GM19455 (cell line): Measurements from ENCODE around the gene PCSK6.

Source experiments
- ATAC-seq: cut with Tn5 transposase; IDR thresholded peaks from one replicate; pipeline ENCODE4 v1.9.1; 2021; ENCODE audit not compliant: unreplicated experiment

PCSK6 gene

GRCh38 chr15:101314336-101315125, 175.0 kb downstream of the PCSK6 start:
- no peak for ATAC-seq

DNA sequence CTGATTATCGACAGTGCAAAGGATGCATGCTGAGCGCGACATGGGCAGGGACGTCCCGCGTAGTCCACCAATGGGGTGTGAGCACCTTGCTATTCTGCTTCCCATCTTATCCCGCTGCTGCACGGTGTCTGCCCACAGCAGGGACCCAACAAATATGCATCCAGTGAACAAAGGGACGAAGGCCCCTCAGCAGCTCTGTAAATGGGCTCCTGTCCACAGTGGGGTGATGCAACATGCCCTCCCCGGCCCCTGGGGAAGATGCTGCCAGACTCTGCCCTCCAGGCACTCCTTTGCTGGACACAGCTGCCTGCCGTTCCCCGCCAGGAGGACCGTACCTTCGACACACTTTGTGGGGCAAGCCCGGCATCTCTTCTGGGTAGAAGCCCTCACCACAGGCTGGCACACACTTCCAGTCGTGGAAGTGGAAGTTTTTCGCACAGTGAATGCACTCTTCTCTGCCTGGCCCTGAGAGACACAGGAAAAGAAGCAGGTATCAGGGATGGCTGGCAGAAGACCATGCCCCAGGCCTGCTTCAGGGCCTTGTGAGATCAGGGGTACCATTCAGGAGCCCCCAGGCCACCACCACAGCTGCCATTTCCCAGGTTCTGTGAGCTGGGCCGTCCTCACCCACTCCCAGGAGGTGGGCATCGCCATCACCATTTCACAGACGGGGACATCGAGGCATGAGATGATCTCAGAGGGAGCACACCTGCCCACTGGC, 176.3 kb downstream of the PCSK6 start:
- no peak for ATAC-seq

- ATAC-seq = no peak
Observed at GRCh38 chr15:101310508-101310907, 179.0 kb downstream of the PCSK6 start.

- ATAC-seq = no peak
Observed at GRCh38 chr15:101310161-101310480, 179.4 kb downstream of the PCSK6 start.

- no peak for ATAC-seq
Observed at GRCh38 chr15:101309436-101310160, 179.9 kb downstream of the PCSK6 start.

DNA sequence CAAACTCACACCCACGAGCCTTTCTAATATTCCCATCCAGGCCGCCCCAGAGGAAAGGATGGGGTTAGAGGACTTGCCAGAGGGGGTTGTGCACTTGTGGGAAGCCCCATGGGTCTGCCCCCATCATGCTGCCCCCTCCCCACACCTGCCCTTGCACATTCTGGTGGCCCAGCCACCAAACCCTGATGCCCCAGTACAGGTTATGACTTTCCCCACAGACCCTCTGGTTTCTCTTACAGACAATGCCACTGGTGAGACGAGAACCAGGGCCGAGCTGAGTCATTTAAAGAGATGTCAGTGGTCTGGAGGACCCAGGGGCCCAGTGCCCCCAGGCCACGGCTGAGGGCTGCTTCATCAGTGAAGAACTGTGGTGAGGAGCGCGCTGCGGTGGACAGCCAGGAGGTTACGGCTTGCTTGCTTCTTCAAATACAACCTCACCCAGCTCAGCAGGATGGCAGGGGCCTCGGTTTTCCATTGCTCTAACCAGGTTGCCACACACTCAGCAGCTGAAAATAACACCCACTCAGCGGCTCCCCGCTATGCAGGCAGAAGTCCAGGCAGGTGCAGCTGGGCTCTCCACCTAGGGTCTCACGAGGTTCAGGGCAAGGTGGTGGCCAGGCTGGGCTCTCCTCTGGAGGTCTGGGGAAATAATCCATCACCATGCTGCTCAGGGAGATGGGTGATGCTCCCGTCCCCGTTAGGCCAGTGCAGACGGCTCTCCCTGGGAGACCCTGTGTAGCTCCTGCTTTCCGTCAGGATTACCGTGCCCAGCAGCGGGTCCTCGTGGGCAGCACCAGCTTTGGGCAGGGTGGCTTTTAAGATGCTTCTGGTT, 180.7 kb downstream of the PCSK6 start:
- no peak for ATAC-seq

- ATAC-seq = no peak
Observed at GRCh38 chr15:101307897-101308603, 181.5 kb downstream of the PCSK6 start.

DNA sequence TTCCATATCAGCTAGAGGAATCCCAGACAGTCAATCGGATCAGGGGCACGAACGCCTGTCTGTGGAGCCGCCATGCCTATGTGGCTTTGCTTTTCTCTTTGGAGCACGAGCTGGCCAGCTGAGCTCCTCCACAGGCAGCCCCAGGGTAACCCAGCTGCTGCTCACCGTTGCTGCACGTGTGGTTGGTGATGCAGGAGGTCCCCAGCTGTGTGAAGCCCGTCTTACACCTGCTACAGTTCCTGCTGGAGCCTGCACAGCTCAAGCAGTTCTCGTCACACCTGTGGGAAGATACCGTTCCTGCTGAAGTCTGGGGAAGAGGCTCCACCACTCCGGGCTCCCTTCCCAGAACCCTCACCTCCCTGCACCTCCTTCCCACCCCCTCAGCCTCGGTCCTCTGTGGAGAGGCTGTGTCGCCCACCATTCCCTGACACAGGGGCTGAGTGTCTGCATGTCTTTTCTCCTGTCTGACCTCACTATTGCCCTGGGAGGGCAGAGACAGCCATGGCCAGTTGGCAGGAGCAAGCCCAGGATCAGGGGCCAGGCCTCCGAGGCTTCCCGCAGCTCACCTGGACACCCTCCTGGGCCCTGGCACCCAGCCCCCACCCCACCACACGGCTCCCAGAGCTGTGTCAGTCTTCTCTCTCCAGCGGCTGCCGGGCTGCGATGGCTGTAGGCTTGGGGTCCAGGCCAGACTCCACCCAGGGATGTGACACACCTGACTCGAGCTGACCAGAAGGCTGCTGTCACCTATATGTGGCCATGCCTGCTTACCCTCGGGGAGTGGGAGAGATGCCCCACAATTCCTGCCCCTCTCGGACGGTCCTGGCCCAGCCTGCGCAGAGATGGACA, 182.2 kb downstream of the PCSK6 start:
- ATAC-seq = no peak

DNA sequence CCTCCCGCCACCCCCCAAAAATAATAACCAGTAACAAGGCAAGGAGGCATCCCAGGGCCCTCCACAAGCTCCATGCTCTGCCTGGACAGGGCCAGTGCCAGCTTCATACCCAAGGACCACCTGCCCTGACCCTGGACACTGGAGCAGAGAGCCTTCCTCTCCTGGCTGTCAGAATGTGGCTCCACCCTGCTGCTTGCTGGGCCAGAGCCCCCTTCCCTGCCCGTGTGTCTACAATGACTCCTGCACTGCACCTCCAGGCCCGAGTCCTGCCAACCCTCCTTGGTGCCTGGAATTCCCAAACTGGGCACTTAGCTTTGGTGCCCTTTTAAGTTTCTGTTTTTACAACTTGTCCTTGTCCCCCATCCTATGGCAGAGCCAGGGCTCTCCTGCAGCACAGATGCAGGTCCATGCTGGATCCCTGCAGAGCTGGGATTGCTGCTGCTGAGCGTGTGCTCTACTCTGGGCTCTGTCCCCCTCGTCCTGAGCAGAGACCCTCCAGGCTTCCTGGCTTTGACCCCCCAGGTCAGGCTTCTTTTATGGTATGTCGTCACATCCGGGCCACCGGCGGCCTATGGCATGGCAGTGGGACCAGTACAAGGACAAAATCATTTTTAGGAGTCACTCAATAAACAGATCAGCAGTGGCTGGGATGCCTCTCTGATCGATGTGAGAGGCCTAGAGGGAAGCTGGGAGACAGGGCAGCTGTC, 183.0 kb downstream of the PCSK6 start:
- ATAC-seq = no peak

DNA sequence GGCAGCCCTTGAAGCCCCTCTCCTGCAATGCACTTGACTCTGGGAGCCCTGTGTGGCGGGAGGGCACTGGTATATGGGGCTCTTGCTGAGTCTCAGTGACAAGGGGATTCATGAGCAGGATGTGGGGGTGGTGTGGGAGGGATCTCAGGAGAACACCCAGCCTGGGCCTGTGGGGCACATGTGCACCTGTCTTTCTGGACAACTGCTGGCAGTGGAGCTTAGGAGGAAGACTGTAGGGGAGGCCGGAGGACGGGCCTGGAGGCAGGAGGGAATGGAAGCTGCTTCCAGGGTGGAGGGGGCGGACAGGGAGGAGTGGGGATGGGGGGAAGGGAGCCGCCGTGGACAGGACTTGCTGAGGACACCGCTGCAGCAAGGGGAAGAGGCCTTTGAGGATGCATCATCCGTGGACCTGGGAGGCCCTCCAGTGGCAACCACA, 183.7 kb downstream of the PCSK6 start:
- no peak for ATAC-seq

GRCh38 chr15:101303408-101303807, 186.1 kb downstream of the PCSK6 start:
- no peak for ATAC-seq

- no peak for ATAC-seq
Observed at GRCh38 chr15:101296418-101297405, 192.8 kb downstream of the PCSK6 start.

- ATAC-seq = no peak
Observed at GRCh38 chr15:101295607-101296161, 193.8 kb downstream of the PCSK6 start.

DNA sequence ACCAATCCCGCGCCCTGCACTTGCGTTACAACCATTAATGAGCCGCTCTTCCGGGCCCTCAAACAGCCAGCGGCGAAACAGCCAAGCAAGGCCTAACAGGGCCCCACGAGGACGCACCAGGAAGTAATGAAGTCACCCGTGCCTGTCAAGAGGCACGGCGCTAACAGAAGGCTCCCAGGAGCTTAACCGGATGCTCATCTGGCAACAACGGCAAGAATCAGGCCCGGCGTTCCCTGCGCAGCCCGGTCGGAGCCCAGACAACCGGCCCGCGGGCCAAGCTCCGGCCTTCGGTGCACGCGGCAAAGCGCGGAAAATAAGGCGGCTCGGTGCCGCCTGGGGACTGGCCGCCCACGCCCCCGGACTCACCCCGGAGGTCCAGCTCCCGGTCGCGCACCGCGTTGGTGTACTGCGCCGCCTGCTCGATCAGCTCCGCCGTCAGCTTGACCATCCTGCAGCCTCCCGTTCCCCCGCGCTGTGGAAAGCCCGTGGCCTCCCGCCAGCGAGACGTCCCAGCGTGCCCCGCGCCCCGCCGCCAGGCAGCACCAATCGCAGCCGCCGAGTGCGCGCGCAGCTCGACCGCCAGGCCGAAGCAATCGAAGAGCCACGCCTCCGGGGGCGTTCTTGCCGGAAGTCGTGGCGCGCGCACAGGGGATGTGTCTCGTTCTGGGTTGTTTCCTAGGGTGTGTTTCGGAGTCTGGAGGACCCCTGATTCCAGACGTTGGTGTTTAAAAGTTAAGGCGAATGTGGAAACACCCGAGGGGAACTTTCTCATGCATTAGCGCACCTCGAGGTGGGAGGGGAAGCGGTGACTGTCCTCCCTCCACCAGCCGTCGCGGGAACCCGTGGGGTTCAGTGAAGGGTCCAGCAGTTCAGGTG, 194.5 kb downstream of the PCSK6 start, which contains the start of gene SNRPA1:
TSS of gene SNRPA1 (minus strand) at position 518 of the 876 bp plus-strand sequence. CDS start at position 448, 70 bp downstream.
- peak; percentile 77 for ATAC-seq

GRCh38 chr15:101293122-101293521, 196.4 kb downstream of the PCSK6 start:
- no peak for ATAC-seq

GRCh38 chr15:101288905-101289513, 200.5 kb downstream of the PCSK6 start:
- no peak for ATAC-seq
